Activated CD4-positive, alpha-beta memory T cell treated with anti-CD3 and anti-CD28 coated beads, Interleukin-2, amount 10 ng/mL, durations not matched to agents 7 days and 5 days (primary cell): ENCODE measurements around the gene CEP104. TPM values are rescaled to one million over a fixed set of nuclear protein-coding genes. Genes with fewer than 3 reads are reported as not detected.

ENCODE experiments used
- CTCF ChIA-PET: fragments of 350-600 bp; sonication (Branson Sonifier 250); formaldehyde crosslinking; loops from one replicate; lab custom pipeline; 2021; ENCODE audit warnings: antibody characterized with exemption, inconsistent platforms; lab: Charles Lee
- POLR2A ChIA-PET: fragments of 350-600 bp; sonication (Branson Sonifier 250); formaldehyde crosslinking; loops from one replicate; lab custom pipeline; 2021; ENCODE audit warnings: antibody characterized with exemption; lab: Charles Lee
- DNase-seq: peaks from one replicate; pipeline ENCODE4 v3.0.0-alpha.2; 2020
- H3K27ac Mint-ChIP-seq: one replicate; pipeline ENCODE4 v1.8.0; 2021; ENCODE audit warnings: mild to moderate bottlenecking, mixed read lengths
- H3K27me3 Mint-ChIP-seq: one replicate; pipeline ENCODE4 v1.8.0; 2021; ENCODE audit warnings: mixed read lengths
- H3K36me3 Mint-ChIP-seq: one replicate; pipeline ENCODE4 v1.8.0; 2021; ENCODE audit warnings: low read depth, mixed read lengths
- H3K4me1 Mint-ChIP-seq: one replicate; pipeline ENCODE4 v1.8.0; 2021; ENCODE audit warnings: mixed read lengths
- H3K4me3 Mint-ChIP-seq: one replicate; pipeline ENCODE4 v1.8.0; 2021; ENCODE audit warnings: mild to moderate bottlenecking, mixed read lengths
- H3K9me3 Mint-ChIP-seq: one replicate; pipeline ENCODE4 v1.8.0; 2021; ENCODE audit warnings: mixed read lengths
- total RNA-seq, 2 experiments: library from RNA; stranded (reverse); gene quantifications; one replicate each; pipeline ENCODE4 v1.2.3, GENCODE V29; 2021

The CEP104 gene
- total RNA-seq, 2 experiments from 2014 or later = 43.0 to 46.0 TPM

DNA sequence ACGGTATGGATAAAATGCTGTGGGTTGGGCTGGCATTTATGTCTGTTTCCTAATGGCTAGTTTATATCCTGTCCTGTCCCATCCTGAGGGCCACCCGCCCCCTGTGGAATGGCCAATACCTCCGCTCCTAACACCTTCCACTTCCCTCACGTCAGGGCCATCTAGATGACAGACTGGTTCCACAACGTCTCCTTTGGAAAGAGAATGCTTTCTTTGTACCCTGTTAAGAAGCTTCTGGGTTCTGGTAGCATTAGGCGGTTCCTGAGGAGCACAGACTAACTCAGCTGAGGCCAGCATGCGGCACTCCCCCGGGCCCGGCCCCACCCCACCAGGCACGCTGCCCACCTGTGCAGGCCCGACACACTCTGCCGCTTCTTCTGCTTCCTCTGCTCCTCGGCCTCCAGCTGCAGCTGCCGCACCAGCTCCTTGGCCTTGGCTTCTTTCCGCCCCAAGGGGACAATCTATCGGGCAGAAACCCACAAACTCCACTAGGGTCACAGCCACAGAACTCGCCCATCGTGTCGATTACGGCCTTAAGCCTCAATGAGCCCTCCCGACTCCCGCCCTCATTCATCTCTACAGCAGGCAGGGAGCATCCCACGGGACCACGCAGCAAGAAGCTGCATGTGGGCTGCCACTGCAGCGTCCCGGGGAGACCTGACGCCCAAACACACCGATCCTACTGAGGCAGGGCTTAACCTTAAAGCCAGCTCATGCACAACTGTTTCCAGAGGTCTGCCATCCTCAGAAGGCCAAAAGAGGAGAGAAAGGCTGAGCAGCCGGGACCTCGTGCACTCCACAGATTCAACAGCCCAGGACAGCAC lies 73.1 kb downstream of the CEP104 start:
- ChIA-PET CTCF (no interaction called here), POLR2A (no interaction called here)
- Mint-ChIP-seq H3K27me3 (no peaks in the 10 kb centered on the region), H3K4me3 (no peak overlapping the region), H3K27ac (no peak overlapping the region), H3K9me3 (no peaks in the 10 kb centered on the region), H3K36me3 (peaks cover 49% of the 10 kb centered on the region), H3K4me1 (peaks cover 19% of the 10 kb centered on the region)
- no peak for DNase-seq

DNA sequence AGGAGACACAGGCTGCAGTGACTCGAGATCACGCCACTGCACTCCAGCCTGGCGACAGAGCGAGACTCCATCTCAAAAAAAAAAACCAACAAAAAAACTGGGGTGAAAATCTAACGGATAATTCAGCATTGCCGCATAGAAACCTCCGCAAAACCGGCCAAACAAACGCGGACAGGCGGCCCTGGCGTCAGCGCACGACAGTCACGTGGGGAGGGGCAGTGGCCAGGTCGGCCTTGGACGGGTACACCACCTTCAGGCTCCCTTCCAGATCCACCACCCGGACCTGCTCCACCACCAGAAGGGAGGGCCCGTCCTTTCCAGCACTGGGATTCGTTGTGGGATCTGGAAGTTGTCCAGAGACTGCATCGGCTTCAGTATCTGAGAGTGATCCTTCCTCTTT lies 76.1 kb downstream of the CEP104 start:
- DNase-seq = no peak
- Mint-ChIP-seq H3K27ac (no peak overlapping the region), H3K27me3 (no peaks in the 10 kb centered on the region), H3K4me1 (peaks cover under 1% of the 10 kb centered on the region), H3K4me3 (no peak overlapping the region), H3K9me3 (no peaks in the 10 kb centered on the region), H3K36me3 (peaks cover 38% of the 10 kb centered on the region)
- ChIA-PET POLR2A (no interaction called here), CTCF (no interaction called here)

DNA sequence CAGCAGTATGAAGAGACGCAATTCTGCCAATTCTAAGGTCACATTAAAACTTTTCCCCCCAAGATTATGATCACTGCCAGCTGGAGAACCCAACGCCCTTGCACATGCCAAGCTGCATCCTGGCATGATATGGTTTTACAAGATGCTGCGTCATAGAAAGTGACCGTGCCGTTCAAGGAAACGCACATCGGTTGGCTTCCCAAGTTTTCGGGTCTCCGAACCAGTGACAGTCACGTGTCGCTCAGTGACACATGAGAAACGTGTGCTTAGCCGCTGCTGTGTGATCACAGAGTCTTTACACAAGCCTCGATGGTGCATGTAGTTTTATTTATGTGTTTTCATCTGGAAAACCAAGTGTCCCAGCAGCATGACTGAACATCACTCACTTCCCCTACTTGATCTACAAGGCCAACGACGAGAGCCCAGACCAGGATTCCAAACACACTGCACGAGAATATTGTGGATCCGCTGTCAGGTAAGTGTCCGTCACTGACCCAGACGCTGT lies 77.0 kb downstream of the CEP104 start:
- peaks cover 32% of the 10 kb centered on the region for H3K36me3 Mint-ChIP-seq
- DNase-seq = no peak
- H3K9me3 Mint-ChIP-seq = no peaks in the 10 kb centered on the region

DNA sequence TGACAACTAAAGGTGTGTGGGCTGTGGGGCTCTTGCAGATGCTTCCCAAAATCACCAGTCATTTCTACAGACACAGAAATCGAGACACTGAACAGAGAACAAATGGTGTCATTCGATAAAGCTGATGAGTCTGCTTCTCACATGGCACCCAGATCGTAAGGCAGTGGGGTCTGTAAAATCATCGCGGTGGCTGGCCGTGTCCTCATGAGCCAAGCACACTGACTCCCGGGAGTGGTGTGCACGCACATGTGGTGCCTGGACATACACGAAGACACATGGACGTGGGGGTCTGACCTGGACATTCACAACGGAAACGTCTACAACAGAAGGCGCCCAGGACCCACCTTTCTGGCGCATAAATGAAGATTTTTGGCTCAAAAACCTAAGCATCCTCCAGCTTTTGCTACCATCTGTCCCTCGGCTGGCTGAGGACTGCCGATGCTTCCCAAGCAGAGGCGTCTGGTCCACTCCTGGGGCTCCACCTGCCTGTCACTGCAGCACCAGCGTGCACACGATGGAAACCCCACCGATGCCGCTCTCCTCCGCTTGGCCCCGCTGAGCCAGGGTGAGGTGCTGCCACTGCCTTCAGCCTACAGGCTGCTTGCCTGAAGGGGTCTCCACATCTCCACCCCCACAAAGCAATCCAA lies 77.6 kb downstream of the CEP104 start:
- Mint-ChIP-seq H3K4me1 (peaks cover 3% of the 10 kb centered on the region), H3K4me3 (no peak overlapping the region), H3K27ac (no peak overlapping the region), H3K27me3 (no peaks in the 10 kb centered on the region), H3K9me3 (no peaks in the 10 kb centered on the region), H3K36me3 (peaks cover 27% of the 10 kb centered on the region)
- ChIA-PET CTCF (interaction anchor here (1.1 kb wide), 1 partner anchor 14 kb away, joined by 3 read pairs; no protein-coding TSS in a partner anchor), POLR2A (interaction anchor here (6.3 kb wide), 1 partner anchor 17 kb away, joined by 26 read pairs; the partner anchor contains the start of gene LRRC47)
- DNase-seq = no peak

More for the DNA sequence above, 77.0 kb downstream of the CEP104 start:
- POLR2A ChIA-PET = no interaction called here
- peaks cover 3% of the 10 kb centered on the region for H3K4me1 Mint-ChIP-seq
- no peak overlapping the region for H3K27ac Mint-ChIP-seq
- CTCF ChIA-PET = no interaction called here
- H3K4me3 Mint-ChIP-seq = no peak overlapping the region
- H3K27me3 Mint-ChIP-seq = no peaks in the 10 kb centered on the region

DNA sequence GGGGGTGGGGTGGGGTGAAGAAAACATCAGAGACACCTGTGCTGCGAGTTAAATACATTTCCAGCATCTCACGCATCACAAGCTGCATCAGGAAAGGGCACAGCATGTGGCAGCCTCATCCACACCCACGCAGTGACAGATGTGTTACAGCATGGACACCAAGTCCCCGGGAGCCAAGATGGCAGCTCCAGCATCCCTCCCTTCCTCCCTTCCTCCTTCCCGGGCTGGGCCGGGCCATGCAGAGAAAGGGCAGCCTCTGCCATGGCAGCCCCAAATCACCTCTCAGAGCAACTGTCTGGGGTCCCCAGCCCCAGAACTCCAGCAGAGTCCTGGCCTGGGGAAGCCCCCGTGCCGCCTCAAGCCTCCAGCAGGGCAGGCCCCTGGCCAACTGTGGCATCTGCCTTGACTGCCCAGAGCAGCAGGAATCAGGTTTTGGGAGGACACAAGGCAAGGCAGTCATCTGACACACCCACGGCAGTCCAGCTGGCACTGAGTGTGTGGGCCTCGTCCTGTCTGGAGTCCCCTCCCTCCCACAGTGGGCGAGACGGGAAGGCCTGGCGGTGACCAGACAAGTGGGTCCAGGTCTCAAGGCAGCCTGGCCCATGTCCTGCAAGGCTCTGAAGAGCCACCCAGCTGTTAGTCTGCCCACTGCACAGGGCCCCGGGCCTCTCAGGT lies 78.3 kb downstream of the CEP104 start:
- no peak for DNase-seq
- Mint-ChIP-seq H3K4me1 (peaks cover 3% of the 10 kb centered on the region), H3K9me3 (no peaks in the 10 kb centered on the region), H3K27ac (no peak overlapping the region), H3K27me3 (no peaks in the 10 kb centered on the region), H3K36me3 (peaks cover 23% of the 10 kb centered on the region), H3K4me3 (no peak overlapping the region)
- CTCF ChIA-PET = interaction anchor here (1.1 to 1.2 kb wide), 2 partner anchors 9 to 15 kb away, joined by 3 read pairs; no protein-coding TSS in a partner anchor
- POLR2A ChIA-PET = interaction anchor here (0.8 to 6.3 kb wide), 2 partner anchors 9 to 17 kb away, joined by 3 to 26 read pairs; partner anchors contain the start of gene LRRC47

DNA sequence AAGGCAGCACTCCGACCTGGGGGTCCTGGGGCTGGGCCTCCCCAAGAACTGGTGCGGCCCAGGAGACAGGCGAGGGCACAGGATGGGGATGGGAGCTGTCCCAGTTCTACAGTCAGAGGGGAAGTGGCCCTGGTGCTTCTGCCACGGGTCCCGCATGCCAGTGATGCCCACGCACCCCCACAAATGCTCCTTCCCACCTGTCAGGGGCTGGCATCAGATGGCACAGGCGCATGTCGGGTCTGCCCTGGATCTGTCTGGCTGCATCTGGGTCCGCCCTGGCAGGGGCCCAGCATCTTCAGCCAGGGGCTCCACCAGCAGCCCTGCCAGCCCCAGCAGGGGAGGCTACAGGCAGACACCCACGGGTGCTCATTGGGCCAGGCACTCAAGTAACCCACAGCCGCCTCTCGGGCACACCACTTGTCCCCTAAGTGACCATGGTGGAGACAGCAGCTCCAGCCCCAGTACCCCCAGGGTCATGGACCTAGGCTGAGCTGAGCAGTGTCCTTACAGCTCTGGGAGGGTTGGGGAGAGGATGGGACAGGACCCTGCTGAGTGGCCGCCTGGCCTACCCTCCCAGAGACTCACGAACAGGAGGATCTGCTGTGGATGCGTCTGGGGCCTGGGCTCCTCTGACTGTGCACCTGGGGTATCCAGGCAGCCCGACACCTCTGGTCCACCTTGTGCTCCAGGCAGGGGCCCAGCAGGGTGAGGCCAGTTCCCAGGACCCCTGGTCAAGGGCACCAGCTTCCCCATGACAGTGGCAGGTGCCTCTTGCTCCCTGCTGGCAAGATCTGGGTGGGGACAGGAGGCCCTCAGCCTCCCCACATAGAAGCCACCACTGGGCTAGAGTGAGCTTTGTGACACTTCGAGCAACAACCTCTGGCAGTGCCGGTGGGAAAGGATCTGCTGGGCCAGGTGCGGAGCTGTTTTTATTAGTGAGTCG lies 79.1 kb downstream of the CEP104 start:
- ChIA-PET CTCF (interaction anchor here (1.1 to 1.2 kb wide), 2 partner anchors 10 to 15 kb away, joined by 3 read pairs; no protein-coding TSS in a partner anchor), POLR2A (interaction anchor here (0.8 to 6.3 kb wide), 2 partner anchors 10 to 18 kb away, joined by 3 to 26 read pairs; partner anchors contain the start of gene LRRC47)
- peaks cover 3% of the 10 kb centered on the region for H3K4me1 Mint-ChIP-seq

DNA sequence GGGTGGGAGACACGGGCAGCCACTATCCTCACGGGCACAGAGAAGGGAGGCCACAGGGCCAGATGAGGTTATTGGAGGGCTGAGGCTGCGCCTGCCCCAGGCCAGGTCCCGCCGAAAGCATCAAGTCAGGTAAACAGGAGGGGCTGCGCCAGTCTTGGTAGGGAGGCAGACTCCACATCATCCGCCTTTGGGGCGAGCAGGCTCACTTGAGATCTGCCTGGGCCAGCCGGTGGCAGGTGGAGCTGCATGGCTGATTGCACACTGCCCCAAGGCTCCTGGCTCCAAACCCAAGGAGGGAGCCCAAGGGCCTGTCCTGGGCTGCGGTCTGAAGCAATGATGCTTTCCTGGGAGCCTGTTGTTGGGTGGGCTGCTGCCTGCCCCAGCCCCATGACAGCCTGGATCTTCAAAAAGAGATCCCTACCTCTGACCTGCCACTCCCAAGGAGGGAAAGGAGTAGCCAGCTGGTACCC lies 79.9 kb downstream of the CEP104 start:
- ChIA-PET CTCF (no interaction called here), POLR2A (interaction anchor here (6.3 kb wide), 1 partner anchor 19 kb away, joined by 26 read pairs; the partner anchor contains the start of gene LRRC47)
- Mint-ChIP-seq H3K27ac (no peak overlapping the region), H3K4me1 (peaks cover 3% of the 10 kb centered on the region), H3K9me3 (no peaks in the 10 kb centered on the region), H3K4me3 (no peak overlapping the region), H3K27me3 (no peaks in the 10 kb centered on the region), H3K36me3 (peaks cover 23% of the 10 kb centered on the region)
- DNase-seq = no peak

More for the DNA sequence above, 79.1 kb downstream of the CEP104 start:
- H3K9me3 Mint-ChIP-seq = no peaks in the 10 kb centered on the region
- H3K4me3 Mint-ChIP-seq = no peak overlapping the region
- peaks cover 23% of the 10 kb centered on the region for H3K36me3 Mint-ChIP-seq
- H3K27me3 Mint-ChIP-seq = no peaks in the 10 kb centered on the region
- no peak for DNase-seq
- no peak overlapping the region for H3K27ac Mint-ChIP-seq

DNA sequence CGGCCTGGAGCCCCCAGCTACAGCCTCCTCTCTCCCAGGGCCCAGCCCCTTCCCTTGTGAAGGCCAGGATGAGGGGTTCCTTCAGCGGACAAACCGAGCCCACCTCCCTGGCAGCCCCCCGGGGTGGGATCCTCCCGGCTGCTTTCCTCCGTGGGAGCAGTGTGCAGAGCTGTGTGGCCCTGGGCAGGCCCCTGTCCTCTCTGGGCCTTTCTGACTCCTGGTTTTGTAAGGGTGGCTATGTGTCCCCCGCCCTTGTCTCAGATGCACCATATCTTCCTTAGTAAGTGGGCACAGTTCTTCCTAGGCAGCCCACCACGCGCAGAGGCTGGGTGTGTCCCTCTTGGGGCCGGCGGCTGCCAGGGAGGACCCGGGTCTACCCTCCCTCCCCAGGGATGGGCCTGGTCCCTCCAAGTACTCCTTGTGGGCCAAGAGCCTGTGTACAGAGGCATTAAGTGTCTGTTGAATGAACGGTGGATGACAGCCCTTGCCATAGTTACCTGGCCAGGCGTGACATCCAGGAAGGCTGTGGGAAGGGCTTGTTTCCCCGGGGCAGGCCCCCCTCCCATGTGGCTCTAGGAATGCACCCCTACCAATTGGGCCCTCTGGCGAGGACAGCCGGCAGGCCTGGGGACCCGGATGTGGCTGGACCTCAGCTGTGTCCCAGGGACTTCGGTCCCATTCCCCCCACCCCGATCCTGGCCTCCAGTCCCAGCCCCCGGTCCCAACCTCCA lies 80.6 kb downstream of the CEP104 start:
- no peak overlapping the region for H3K27ac Mint-ChIP-seq
- ChIA-PET CTCF (interaction anchor here (0.6 to 1.6 kb wide), 8 partner anchors 11 to 127 kb away, joined by 3 to 29 read pairs (median 4); partner anchors contain the start of gene LRRC47), POLR2A (interaction anchor here (1.7 to 6.3 kb wide), 2 partner anchors 17 to 20 kb away, joined by 4 to 26 read pairs; partner anchors contain the start of gene LRRC47)

DNA sequence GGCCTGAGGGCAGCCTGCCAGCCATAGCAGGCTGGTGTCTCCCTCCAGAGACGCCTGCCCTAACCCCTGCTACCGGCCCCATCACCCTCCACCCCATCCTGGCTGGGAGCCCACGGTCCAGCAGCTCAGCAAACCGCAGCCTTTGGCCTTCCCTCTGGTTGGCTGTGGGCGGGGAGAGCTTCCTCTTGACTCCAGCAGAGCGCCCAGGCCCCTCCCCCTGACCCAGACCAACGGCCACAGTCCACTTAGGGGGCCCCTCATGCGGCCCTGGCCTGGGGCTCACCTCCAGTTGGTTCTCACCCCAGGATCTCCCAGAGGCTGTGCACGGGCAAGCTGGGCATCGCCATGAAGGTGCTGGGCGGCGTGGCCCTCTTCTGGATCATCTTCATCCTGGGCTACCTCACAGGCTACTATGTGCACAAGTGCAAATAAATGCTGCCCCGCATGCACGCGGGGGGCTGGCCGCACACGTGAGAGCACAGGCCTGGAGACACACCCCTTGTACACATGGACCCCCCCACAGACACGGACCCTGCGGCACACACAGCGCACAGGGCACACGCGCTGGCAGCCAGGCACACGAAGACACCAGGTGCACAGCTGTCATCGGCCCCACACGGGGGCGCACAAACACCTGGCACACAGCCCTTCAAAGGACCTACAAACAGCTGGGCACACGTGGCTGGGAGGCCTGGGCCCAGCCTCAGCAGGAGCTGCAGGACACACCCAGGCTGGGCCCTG lies 81.4 kb downstream of the CEP104 start:
- no peaks in the 10 kb centered on the region for H3K27me3 Mint-ChIP-seq
- H3K9me3 Mint-ChIP-seq = no peaks in the 10 kb centered on the region
- H3K4me3 Mint-ChIP-seq = no peak overlapping the region
- H3K4me1 Mint-ChIP-seq = peaks cover 3% of the 10 kb centered on the region
- H3K27ac Mint-ChIP-seq = no peak overlapping the region
- peaks cover 13% of the 10 kb centered on the region for H3K36me3 Mint-ChIP-seq
- ChIA-PET POLR2A (interaction anchor here (1.7 to 6.3 kb wide), 2 partner anchors 18 to 20 kb away, joined by 4 to 26 read pairs; partner anchors contain the start of gene LRRC47), CTCF (interaction anchor here (0.6 to 1.6 kb wide), 8 partner anchors 11 to 127 kb away, joined by 3 to 29 read pairs (median 4); partner anchors contain the start of gene LRRC47)
- DNase-seq = peak; percentile 57

More for the DNA sequence above, 80.6 kb downstream of the CEP104 start:
- H3K9me3 Mint-ChIP-seq = no peaks in the 10 kb centered on the region
- H3K4me1 Mint-ChIP-seq = peaks cover 3% of the 10 kb centered on the region
- peaks cover 19% of the 10 kb centered on the region for H3K36me3 Mint-ChIP-seq
- no peak for DNase-seq
- H3K4me3 Mint-ChIP-seq = no peak overlapping the region
- no peaks in the 10 kb centered on the region for H3K27me3 Mint-ChIP-seq

DNA sequence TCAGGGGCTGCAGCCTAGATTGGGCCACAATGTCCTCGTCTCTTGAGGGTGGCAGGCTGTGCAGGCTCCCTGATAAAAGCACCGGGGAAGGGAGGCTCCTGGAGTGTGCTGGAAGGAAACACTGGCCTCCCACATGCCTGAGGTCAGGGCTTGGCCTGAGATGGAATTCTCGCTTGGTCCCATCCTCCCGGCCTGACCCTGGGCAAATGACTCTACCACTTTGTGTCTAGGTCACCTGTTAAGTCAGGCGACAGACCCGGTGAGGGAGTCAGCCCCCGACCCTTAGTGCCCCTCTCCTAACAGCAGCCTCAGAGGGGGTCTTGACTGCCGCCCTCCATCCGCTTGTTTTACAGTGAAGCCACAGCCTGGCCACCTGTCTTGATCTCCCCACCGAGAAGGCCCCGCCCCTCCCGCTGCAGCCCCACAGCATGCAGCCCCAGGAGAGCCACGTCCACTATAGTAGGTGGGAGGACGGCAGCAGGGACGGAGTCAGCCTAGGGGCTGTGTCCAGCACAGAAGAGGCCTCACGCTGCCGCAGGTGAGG lies 82.0 kb downstream of the CEP104 start:
- peaks cover 7% of the 10 kb centered on the region for H3K36me3 Mint-ChIP-seq
- no peaks in the 10 kb centered on the region for H3K9me3 Mint-ChIP-seq
- DNase-seq = no peak
- no peaks in the 10 kb centered on the region for H3K27me3 Mint-ChIP-seq
- peaks cover 3% of the 10 kb centered on the region for H3K4me1 Mint-ChIP-seq
- ChIA-PET CTCF (interaction anchor here (1.4 to 1.6 kb wide), 2 partner anchors 20 to 29 kb away, joined by 4 to 29 read pairs; partner anchors contain the start of gene LRRC47), POLR2A (interaction anchor here (1.7 to 6.3 kb wide), 3 partner anchors 12 to 21 kb away, joined by 4 to 26 read pairs (median 4); partner anchors contain the start of gene LRRC47)
- no peak overlapping the region for H3K27ac Mint-ChIP-seq
- H3K4me3 Mint-ChIP-seq = no peak overlapping the region
